22Rv1 (cell line): ENCODE measurements around the gene CAMTA1.

Experiments
- H3K27ac ChIP-seq: fragments of 450-650 bp; 2 replicates; pipeline ENCODE4 v1.5.1; 2017
- ZFX ChIP-seq: fragments of 450-650 bp; IDR thresholded peaks from 2 replicates; pipeline ENCODE4 v1.6.1; 2017; ENCODE audit warnings: antibody characterized with exemption, borderline replicate concordance
- TF ChIP-seq, protein P1 (sequence below): fragments of 450-650 bp; IDR thresholded peaks from 2 replicates; pipeline ENCODE4 v1.5.1; 2017; ENCODE audit warnings: mild to moderate bottlenecking

The CAMTA1 gene

GRCh38 chr1:7589080-7589735, 804.0 kb downstream of the CAMTA1 start:
- TF ChIP-seq ZFX: no peak
- TF ChIP-seq, protein P1, sequence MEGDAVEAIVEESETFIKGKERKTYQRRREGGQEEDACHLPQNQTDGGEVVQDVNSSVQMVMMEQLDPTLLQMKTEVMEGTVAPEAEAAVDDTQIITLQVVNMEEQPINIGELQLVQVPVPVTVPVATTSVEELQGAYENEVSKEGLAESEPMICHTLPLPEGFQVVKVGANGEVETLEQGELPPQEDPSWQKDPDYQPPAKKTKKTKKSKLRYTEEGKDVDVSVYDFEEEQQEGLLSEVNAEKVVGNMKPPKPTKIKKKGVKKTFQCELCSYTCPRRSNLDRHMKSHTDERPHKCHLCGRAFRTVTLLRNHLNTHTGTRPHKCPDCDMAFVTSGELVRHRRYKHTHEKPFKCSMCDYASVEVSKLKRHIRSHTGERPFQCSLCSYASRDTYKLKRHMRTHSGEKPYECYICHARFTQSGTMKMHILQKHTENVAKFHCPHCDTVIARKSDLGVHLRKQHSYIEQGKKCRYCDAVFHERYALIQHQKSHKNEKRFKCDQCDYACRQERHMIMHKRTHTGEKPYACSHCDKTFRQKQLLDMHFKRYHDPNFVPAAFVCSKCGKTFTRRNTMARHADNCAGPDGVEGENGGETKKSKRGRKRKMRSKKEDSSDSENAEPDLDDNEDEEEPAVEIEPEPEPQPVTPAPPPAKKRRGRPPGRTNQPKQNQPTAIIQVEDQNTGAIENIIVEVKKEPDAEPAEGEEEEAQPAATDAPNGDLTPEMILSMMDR: no peak
- no peak overlapping the region for H3K27ac ChIP-seq

DNA sequence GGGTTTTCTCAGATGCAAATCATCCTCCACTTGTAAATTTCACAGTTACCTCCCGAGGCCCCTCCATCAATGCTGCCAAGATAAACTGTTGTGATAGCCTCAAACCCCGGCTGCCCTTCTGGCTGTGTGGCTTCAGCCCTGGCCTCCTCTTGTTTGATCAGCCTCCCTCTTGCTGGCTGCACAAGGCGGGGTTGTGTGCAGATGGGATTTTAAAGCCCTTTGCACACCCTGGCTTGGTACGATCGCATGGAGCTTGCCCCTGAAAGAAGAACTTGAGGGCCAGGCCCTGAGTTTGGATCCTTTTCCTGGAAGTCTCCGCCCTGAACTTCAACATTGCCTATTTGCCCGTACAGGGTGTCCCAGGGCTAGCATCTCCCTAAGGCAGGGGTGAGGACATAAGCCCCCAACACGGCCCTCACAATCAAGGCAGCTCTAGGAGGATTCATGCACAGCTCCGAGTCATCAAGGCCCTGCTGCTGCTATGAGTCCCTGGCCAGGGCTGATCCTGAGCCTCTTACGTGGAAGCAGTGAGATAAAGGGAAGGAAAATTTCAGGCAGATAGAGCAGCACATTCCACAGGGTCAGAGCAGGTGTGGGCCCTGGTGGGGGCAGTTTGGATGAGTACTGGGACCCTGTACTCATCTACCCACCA, 804.6 kb downstream of the CAMTA1 start:
- no peak overlapping the region for H3K27ac ChIP-seq
- TF ChIP-seq, protein P1: no peak
- no peak for TF ChIP-seq ZFX

DNA sequence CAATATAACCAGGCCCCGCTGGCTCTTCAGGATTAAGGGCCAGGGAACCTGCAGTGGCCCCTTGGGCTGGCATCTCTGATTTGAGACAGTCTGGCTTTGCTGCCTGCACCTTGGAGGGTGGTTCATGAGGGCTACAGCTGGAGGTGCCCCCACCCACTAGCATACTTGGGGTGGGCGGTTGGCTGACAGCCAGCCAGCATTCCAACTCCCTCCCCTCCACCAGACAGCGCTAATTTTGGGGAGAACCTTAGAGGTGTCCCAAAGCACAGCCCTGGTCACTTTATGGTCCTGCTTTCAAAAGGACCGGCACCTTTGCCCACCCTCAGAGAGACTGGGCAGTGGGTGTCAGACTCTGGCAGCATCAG, 805.2 kb downstream of the CAMTA1 start:
- no peak overlapping the region for H3K27ac ChIP-seq

GRCh38 chr1:7591565-7591964, 806.3 kb downstream of the CAMTA1 start:
- TF ChIP-seq, protein P1: no peak
- TF ChIP-seq ZFX: no peak
- no peak overlapping the region for H3K27ac ChIP-seq

More for the DNA sequence above, 805.2 kb downstream of the CAMTA1 start:
- TF ChIP-seq ZFX: no peak
- TF ChIP-seq, protein P1: no peak

DNA sequence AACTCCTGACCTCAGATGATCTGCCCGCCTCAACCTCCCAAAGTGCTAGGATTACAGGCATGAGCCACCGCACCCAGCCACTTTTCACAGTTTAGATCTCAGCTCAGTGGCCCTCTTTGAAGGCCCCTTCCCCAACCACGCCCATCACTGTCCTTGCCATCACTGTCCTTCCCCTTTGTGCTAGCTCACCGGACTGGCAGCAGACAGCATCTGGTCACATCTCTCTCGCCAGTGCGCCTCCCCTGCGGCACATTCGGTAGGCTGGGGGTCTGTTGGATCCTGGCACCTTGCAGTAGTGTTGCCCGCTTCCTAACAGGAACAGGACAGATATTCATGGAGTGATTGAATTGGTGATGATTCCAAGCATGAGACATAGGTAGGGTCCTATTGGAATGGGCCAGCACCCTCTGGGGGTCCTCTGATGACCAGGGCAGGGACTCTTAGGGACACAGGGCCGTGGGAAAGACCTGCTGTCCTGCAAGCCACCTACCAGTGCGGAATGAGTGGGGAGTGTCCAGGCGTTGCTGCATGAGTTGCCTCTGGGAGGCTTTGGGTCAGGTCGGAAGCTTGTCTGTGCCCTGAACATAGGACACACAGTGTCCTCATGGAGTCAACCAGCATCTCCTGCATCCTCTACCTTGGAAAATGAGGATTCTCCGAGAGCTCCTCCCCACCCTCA, 807.0 kb downstream of the CAMTA1 start:
- TF ChIP-seq ZFX: no peak
- TF ChIP-seq, protein P1: no peak
- H3K27ac ChIP-seq: no peak overlapping the region

DNA sequence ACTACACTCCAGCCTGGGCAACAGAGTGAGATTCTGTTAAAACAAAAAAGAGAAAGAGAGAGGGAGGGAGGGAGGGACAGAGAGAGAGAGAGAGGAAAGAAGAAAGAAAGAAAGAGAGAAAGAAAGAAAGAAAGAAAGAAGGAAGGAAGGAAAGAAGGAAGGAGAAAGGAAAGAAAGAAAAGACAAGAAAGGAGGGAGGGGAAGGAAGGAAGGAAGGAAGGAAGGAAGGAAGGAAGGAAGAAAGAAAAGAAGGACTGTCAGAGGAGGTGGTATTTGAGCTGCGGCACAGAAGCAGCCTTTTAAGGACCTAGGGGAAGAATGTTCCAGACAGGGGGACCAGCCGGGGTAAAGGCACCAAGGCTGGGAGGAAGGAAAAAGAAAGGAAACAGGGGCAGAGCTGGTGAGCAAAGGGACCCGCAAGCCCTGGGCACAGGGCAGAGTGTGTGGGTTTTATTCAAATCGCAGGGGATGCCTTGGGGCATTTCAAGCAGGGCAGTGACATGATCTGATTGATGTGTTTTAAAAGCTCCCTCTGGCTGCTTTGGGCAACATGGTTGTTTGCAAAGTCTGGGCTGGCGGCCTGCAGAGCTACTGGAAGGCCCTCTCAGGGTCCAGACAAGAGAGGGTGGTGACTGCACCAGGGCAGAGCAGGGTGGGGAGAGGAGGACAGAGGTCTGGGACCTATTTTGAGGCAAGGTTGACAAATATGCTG, 808.9 kb downstream of the CAMTA1 start:
- TF ChIP-seq, protein P1: no peak
- no peak for TF ChIP-seq ZFX
- no peak overlapping the region for H3K27ac ChIP-seq
